Measurements from ENCODE around the gene JAML.

JAML gene

GRCh38 chr11:118152020-118152551 is 72.7 kb downstream of the JAML start:
- in situ Hi-C loops (cut with HindIII; ENCODE audit: low sequenced_read_pairs): no loop called here

- in situ Hi-C loops (cut with HindIII; ENCODE audit: low sequenced_read_pairs): no loop called here
Observed at GRCh38 chr11:118151431-118151830, 73.4 kb downstream of the JAML start.

- in situ Hi-C loops (cut with HindIII; ENCODE audit: low sequenced_read_pairs): no loop called here
Observed at GRCh38 chr11:118149493-118149892, 75.3 kb downstream of the JAML start.

GRCh38 chr11:118148856-118149255 is 76.0 kb downstream of the JAML start:
- in situ Hi-C loops (cut with HindIII; ENCODE audit: low sequenced_read_pairs): no loop called here

- in situ Hi-C loops (cut with HindIII; ENCODE audit: low sequenced_read_pairs): no loop called here
Observed at GRCh38 chr11:118148240-118148639, 76.6 kb downstream of the JAML start.

- in situ Hi-C loops (cut with HindIII; ENCODE audit: low sequenced_read_pairs): no loop called here
Observed at GRCh38 chr11:118147502-118147901, 77.3 kb downstream of the JAML start.

GRCh38 chr11:118146554-118146953 is 78.3 kb downstream of the JAML start:
- in situ Hi-C loops (cut with HindIII; ENCODE audit: low sequenced_read_pairs): no loop called here

- in situ Hi-C loops (cut with HindIII; ENCODE audit: low sequenced_read_pairs): no loop called here
Observed at GRCh38 chr11:118145285-118146227, 79.3 kb downstream of the JAML start.

- in situ Hi-C loops (cut with HindIII; ENCODE audit: low sequenced_read_pairs): no loop called here
Observed at GRCh38 chr11:118144301-118145268, 80.2 kb downstream of the JAML start.

Measured in endothelial cell of hepatic sinusoid (primary cell).